Measurements from ENCODE around the gene MTMR8. TPM values are rescaled to one million over a fixed set of nuclear protein-coding genes. Genes with fewer than 3 reads are reported as not detected.

MTMR8 gene
- total RNA-seq, 4 donors from 2014 or later: 0.42 to 2.3 (median 1.3) TPM

DNA sequence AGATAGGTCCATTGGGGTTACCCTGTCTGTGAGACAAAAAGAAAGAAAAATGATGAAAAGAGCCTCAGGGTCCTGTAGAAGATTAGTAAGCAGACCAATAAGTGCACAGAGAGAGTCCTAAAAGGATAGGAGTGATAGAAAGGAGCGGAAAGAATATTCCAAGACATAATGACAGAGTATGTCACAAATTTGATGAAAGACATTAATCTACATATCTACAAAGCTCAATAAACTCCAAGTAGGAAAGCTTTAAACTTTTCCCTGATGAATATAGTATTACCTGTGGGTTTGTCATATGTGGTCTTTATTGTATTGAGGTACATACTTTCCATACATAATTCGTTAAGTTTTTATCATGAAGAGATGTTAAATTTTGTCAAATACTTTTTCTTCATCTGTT, 73.7 kb downstream of the MTMR8 start:
- Histone ChIP-seq H3K4me3 (no peak overlapping the region), H3K36me3 (peaks cover 8% of the 10 kb centered on the region), H3K9me3 (no peaks in the 10 kb centered on the region), H3K27me3 (no peaks in the 10 kb centered on the region), H3K4me1 (no peaks in the 10 kb centered on the region), H3K27ac (no peak overlapping the region)
- TF ChIP-seq POLR2AphosphoS5 (IDR thresholded peaks at IDR 0.05) (no peak), EP300 (IDR thresholded peaks at IDR 0.05) (no peak), POLR2A (IDR thresholded peaks at IDR 0.05) (no peak)
- TF ChIP-seq, protein P1, sequence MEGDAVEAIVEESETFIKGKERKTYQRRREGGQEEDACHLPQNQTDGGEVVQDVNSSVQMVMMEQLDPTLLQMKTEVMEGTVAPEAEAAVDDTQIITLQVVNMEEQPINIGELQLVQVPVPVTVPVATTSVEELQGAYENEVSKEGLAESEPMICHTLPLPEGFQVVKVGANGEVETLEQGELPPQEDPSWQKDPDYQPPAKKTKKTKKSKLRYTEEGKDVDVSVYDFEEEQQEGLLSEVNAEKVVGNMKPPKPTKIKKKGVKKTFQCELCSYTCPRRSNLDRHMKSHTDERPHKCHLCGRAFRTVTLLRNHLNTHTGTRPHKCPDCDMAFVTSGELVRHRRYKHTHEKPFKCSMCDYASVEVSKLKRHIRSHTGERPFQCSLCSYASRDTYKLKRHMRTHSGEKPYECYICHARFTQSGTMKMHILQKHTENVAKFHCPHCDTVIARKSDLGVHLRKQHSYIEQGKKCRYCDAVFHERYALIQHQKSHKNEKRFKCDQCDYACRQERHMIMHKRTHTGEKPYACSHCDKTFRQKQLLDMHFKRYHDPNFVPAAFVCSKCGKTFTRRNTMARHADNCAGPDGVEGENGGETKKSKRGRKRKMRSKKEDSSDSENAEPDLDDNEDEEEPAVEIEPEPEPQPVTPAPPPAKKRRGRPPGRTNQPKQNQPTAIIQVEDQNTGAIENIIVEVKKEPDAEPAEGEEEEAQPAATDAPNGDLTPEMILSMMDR (IDR thresholded peaks at IDR 0.05): no peak
- WGBS: 84% methylated on average over 2 of the region's 2 CpGs
- DNase-seq (ENCODE audit: low spot score in 2 of 2): no peak

DNA sequence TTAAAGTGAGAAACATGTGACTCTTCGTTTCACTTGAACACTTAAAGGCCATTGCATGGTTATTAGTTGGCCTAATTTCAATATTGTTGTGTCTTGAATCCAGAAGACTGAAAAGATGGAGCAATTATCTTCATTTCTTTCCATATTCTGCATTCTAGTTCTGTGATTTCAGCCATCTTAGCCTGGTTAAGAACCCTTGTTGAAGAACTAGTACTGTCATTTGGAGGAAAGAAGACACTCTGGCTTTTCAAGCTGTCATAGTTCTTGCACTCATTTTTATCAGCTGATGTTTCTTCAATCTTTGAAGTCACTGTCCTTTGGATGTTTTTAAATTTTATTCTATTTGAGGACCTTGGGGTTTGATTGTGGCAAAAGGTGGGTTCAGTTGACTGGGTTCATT, 81.6 kb downstream of the MTMR8 start:
- no peak overlapping the region for H3K27ac ChIP-seq
- DNase-seq (ENCODE audit: low spot score in 2 of 2): no peak
- 75% methylated on average over 1 of the region's 1 CpG for WGBS
- no peak overlapping the region for H3K4me3 ChIP-seq
- no peaks in the 10 kb centered on the region for H3K27me3 ChIP-seq
- H3K4me1 ChIP-seq: no peaks in the 10 kb centered on the region
- TF ChIP-seq, protein P1 (IDR thresholded peaks at IDR 0.05): no peak
- TF ChIP-seq POLR2AphosphoS5 (IDR thresholded peaks at IDR 0.05) (no peak), POLR2A (IDR thresholded peaks at IDR 0.05) (no peak), EP300 (IDR thresholded peaks at IDR 0.05) (no peak)
- no peaks in the 10 kb centered on the region for H3K9me3 ChIP-seq
- H3K36me3 ChIP-seq: no peaks in the 10 kb centered on the region

- WGBS: 84% methylated on average over 7 of the region's 7 CpGs
- Histone ChIP-seq H3K9me3 (no peaks in the 10 kb centered on the region), H3K4me3 (no peak overlapping the region), H3K27me3 (no peaks in the 10 kb centered on the region), H3K36me3 (no peaks in the 10 kb centered on the region), H3K4me1 (no peaks in the 10 kb centered on the region), H3K27ac (no peak overlapping the region)
- TF ChIP-seq POLR2AphosphoS5 (IDR thresholded peaks at IDR 0.05): no peak
- no peak for TF ChIP-seq POLR2A (IDR thresholded peaks at IDR 0.05)
- TF ChIP-seq, protein P1 (IDR thresholded peaks at IDR 0.05): no peak
- TF ChIP-seq EP300 (IDR thresholded peaks at IDR 0.05): no peak
- no peak for DNase-seq (ENCODE audit: low spot score in 2 of 2)
These were observed 88.5 kb downstream of the MTMR8 start for GRCh38 chrX:64306712-64307111.

- DNase-seq (ENCODE audit: low spot score in 2 of 2): no peak
- WGBS: 69% methylated on average over 2 of the region's 2 CpGs
These were observed 104.1 kb downstream of the MTMR8 start for GRCh38 chrX:64291123-64291522.

DNA sequence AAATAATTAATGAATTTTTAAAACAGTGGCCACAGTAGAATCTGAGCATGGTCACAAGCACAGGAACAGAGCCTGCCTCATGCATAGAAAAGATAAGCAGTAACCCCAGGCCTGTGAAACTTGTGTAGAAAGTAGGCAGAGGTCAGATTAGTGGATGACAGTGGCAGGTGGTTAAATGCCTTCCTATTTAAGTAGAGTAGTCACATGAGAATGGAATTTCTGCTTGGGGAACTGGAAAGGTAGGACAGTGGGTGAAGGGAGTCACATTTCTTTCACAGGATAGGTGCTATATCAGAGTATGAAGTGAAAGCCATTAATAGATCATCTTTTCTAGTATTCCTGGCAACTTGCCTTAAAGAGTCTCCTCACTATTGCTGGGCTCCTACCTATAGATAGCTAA, 130.0 kb downstream of the MTMR8 start:
- no peaks in the 10 kb centered on the region for H3K27me3 ChIP-seq
- H3K27ac ChIP-seq: no peak overlapping the region
- no peak overlapping the region for H3K4me3 ChIP-seq
- H3K4me1 ChIP-seq: no peaks in the 10 kb centered on the region
- no peak for DNase-seq (ENCODE audit: low spot score in 2 of 2)
- H3K36me3 ChIP-seq: no peaks in the 10 kb centered on the region
- no peak for TF ChIP-seq POLR2AphosphoS5 (IDR thresholded peaks at IDR 0.05)
- TF ChIP-seq EP300 (IDR thresholded peaks at IDR 0.05): no peak
- TF ChIP-seq, protein P1 (IDR thresholded peaks at IDR 0.05): no peak
- TF ChIP-seq POLR2A (IDR thresholded peaks at IDR 0.05): no peak
- H3K9me3 ChIP-seq: no peaks in the 10 kb centered on the region

More at GRCh38 chrX:64291123-64291522, 104.1 kb downstream of the MTMR8 start:
- Histone ChIP-seq H3K27me3 (no peaks in the 10 kb centered on the region), H3K27ac (no peak overlapping the region), H3K4me1 (no peaks in the 10 kb centered on the region), H3K36me3 (no peaks in the 10 kb centered on the region), H3K4me3 (no peak overlapping the region), H3K9me3 (no peaks in the 10 kb centered on the region)
- TF ChIP-seq, protein P1 (IDR thresholded peaks at IDR 0.05): no peak
- TF ChIP-seq POLR2AphosphoS5 (IDR thresholded peaks at IDR 0.05) (no peak), EP300 (IDR thresholded peaks at IDR 0.05) (no peak), POLR2A (IDR thresholded peaks at IDR 0.05) (no peak)

Measured in suprapubic skin (tissue), 4 donors.